Right kidney (tissue), 9 donors: ENCODE measurements around the gene PITPNB.

ENCODE experiments used
- DNase-seq: peaks from one replicate; pipeline ENCODE4 v3.0.0-alpha.2; 2016
- long read RNA-seq, 8 donors: transcript quantifications; one replicate each; lab custom pipeline, GENCODE V29; 2026

Gene PITPNB
- long read RNA-seq, donor 1, partial matches to known transcripts: 0 of 9 reads
- long read RNA-seq, donor 1, other reads (novel, unspliced or antisense): 8 of 9 reads
- long read RNA-seq, donor 2: 0 reads
- long read RNA-seq, donor 3, partial matches to known transcripts: 0 of 3 reads
- long read RNA-seq, donor 3, other reads (novel, unspliced or antisense): 0 of 3 reads
- long read RNA-seq, donor 4, partial matches to known transcripts: 10 of 25 reads
- long read RNA-seq, donor 4, other reads (novel, unspliced or antisense): 13 of 25 reads
- long read RNA-seq, donor 5, partial matches to known transcripts: 13 of 13 reads
- long read RNA-seq, donor 5, other reads (novel, unspliced or antisense): 0 of 13 reads
- long read RNA-seq, donor 6, partial matches to known transcripts: 0 of 8 reads
- long read RNA-seq, donor 6, other reads (novel, unspliced or antisense): 8 of 8 reads
- long read RNA-seq, donor 7, partial matches to known transcripts: 21 of 38 reads
- long read RNA-seq, donor 7, other reads (novel, unspliced or antisense): 14 of 38 reads
- long read RNA-seq, donor 8, partial matches to known transcripts: 12 of 27 reads
- long read RNA-seq, donor 8, other reads (novel, unspliced or antisense): 12 of 27 reads

- peak; percentile 94 for DNase-seq
Observed at GRCh38 chr22:27919222-27919941, at the start of gene PITPNB. PITPNB (minus strand) TSS chr22:27919256; CDS start chr22:27919191, 65 bp downstream.

GRCh38 chr22:27966168-27967064, 47.4 kb upstream of the PITPNB start:
- no peak for DNase-seq

- DNase-seq: peak; percentile 11
Observed at GRCh38 chr22:27962268-27963044, 43.4 kb upstream of the PITPNB start.

DNA sequence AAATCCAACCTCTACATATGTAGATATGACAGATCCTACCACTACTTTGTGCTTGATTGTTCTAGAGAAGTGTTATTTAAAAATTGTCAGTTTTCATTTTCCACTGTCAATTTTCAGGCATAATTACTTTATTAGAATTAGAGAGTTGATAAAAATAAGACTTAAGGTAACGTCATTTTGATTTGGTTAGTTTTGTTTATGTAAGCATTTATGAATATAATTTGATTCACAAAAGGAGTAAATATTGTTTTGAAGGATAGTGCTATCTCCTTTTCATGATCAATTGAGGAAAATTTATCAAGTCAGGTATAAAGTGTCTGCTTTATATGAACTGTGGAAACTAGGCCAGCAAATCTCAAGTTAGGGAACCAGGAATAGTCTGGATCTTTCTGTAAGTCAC, 42.6 kb upstream of the PITPNB start:
- no peak for DNase-seq

DNA sequence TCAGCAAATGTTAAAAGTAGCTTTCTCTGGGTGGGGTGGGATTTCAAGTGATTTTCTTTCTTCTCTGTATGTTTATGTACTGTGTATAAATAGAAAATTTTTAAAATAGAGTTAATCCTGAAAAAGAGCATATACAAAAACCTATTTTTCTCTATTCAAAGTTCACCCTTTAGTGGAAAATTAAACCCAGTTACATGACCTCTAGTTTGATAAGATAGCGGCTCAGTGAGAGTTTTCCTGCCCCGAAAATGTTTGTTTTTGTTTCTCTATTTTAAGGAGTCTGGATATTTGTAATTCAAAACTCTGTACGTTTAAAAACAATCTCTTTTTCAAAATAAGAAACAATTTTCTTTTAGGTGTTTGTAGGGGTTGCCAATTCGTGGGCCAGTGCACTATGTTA, 42.1 kb upstream of the PITPNB start:
- no peak for DNase-seq

DNA sequence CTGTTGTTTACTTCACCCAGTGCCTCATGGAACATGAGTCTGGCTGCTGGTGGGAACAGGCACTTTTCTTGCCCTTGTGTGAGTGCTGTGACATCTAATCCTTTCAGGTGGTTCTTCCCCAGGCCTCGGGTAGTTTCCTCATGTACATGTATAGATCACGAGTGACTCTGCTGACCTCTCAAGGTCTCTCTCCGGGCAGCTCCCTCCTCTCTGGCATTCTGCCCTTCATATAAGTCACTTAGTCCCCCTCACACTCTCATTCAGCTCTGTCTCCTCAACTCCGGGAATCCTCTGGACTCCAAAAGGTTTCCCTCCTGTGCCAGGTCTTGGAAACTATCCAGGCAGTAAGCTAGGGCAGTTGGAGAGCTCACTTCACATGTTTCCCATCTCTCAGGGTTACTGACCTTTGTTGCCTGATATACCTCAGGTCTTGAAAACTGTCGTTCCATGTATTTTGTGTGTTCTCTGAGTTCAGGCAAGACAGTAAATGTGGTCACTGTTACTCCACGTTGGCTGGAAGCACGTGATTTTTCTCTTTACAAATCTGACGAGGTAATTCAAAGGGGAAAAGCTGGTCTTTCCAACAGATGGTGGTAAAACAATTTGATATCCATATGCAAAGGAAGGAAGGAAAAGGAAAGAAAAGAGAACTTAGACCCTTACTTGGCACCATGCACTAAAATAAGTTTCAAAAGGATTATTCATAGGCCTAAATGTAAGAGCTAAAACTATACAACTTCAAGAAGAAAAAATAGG, 40.5 kb upstream of the PITPNB start:
- no peak for DNase-seq

DNA sequence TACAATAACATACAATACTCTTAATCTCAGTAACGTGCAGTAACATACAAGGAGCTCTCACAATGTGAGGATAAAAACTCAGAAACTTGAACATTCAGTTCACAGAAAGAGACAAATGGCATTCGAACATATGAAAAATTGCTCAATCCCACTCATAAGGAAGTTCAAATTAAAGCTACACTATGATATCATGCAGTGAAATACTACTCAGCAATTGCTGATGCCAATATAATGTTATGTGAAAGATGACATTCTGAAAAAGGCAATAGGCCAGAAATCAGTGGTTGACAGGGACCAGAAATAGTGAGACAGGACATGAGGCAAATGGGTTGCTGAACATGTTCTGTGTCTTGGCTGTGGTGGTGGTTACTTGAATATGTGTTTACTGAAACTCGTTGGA, 33.7 kb upstream of the PITPNB start:
- DNase-seq: no peak

GRCh38 chr22:27952091-27952490, 33.0 kb upstream of the PITPNB start:
- DNase-seq: no peak

DNA sequence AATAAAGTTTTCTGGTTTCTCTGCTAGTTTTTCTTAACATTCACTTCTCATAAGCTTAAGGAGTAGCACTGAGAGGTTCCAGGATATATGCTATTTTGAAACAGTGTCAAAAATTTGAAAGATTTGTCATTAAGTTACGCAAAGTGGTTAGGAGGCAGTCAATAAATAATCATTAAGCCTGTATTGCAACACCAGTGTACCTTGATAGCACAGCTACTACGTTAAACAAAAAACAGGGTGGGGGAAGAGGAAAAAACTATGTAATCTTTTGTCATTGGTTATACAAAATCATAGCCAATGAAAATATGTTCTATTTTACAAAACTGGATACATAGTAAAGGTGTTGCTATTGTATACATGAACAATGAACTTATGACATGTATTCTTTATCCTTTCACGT, 30.4 kb upstream of the PITPNB start:
- DNase-seq: no peak

DNA sequence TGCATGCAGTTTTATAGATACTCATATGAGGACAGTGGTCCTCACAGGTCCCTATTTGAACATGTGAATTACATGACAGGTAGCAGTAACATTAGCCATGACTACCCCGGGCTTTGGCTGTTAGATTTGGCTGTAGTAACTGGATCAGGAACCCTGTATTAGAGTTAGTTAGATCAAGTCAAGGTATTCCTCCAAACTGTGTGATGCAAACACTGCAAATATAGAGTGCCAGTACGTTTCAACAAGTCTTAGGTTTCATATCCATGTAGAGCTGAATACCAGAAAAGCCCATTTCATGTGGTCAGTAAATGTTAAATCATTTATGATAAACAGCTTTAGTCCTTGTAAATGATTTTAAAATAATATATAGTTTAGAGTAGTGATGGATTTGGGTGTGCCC, 29.5 kb upstream of the PITPNB start:
- no peak for DNase-seq

DNA sequence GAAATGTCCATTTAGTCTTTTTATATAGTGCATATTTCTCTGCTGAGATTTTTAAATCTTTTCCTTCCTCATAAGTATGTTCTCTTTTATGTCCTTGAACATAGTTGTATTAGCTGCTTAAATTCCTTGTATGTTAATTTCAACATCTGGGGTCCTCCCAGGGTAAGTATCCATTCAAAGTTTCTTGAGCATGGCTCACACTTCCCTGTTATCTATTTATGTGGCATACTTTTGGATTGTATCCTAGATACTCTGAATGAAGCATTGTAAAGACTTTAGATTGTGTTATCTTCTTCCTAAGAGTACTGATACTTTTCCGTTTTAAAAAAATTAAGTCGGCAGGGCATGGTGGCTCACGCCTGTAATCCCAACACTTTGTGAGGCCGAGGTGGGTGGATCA, 28.4 kb upstream of the PITPNB start:
- DNase-seq: no peak

- no peak for DNase-seq
Observed at GRCh38 chr22:27941143-27941542, 22.1 kb upstream of the PITPNB start.

- DNase-seq: no peak
Observed at GRCh38 chr22:27937453-27937852, 18.4 kb upstream of the PITPNB start.

GRCh38 chr22:27935897-27936296, 16.8 kb upstream of the PITPNB start:
- DNase-seq: no peak

DNA sequence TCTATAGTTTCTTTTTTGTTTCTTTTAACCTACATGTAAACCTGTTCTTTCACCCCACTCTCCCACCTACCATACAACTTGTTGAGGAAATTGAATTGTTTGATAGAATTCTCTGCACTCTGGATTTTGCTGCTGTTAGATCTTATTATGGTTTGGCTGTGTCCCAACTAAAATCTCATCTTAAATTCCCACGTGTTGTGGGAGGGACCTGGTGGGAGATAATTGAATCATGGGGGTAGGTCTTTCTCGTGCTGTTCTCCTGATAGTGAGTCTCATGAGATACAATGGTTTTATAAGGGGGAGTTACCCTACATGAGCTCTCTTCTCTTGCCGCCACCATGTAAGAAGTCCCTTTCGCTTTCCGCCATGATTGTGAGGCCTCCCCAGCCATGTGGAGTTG, 15.0 kb upstream of the PITPNB start:
- no peak for DNase-seq

DNA sequence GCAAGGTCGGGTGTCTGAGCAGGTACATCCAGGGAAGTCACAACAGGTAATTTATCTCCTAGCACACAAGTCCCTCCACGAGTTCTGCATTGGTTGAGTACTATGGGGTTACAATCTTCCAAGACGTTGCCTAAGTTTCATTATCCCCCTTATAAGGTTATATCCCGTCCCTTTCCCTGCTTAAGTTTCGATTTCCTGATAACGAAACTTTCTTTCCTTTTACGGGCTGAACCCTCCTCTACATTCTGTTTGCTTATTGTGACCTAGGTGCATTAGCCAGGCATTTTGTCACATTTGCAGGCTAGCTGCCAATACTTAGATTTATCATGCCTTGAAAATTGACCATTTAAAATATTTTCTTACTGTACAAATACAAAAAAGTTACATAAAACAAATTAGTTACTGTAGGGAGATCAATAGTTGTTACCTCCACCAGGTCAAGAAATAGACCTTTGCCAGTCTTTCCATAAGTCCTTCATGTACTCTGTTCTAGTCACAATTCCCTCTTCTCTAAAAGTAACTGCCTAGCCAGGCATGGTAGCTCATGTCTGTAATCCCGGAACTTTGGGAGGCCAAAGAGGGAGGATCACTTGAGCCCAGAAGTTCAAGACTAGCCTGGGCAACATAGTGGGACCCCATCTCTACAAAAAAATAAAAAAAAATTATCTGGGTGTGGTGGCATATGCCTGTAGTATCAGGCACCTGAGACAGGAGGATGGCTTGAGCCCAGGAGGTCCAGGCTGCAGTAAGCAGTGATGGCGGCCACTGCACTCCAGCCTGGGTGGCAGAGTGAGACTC, 14.3 kb upstream of the PITPNB start:
- DNase-seq: no peak

- DNase-seq: no peak
Observed at GRCh38 chr22:27930331-27931060, 11.4 kb upstream of the PITPNB start.

DNA sequence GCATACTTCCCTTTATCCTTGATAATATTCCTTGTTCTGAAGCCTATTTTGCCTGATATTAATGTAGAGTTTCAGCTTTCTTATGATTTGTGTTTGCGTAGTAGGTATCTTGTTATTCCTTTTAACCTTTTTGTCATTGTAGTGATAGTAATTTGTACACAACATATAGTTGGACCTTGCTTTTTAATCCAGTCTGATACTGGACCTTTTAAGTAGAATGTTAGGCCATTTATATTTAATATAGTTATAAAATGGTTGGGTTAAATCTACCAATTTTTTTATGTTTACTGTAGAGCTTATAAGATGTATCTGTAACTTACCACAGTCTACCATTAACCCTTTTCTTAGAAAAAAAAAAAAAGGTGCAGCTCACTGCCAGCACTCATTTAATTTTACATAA, 8.6 kb upstream of the PITPNB start:
- no peak for DNase-seq

DNA sequence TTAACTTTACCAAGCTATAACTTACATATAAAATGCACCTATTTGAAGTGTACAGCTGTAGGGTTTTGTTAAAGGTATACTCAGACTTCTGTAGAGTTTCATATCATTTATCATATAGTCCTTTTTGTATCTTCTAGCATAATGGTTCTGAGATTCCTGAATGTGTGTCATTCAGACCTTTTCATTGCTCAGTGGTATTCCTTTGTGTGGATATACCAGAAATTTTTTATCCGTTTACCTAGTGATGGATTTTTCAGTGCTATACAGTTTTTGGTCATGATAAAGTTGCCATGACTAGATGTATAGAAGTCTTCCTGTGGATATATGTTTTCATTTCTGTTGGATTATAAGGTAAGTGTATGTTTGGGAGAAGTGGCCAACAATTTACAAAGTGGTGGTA, 6.3 kb upstream of the PITPNB start:
- no peak for DNase-seq
